Hepatocyte (in vitro differentiated cells): ENCODE results near the gene EIF1B. TPM values are rescaled to one million over a fixed set of nuclear protein-coding genes. Genes with fewer than 3 reads are reported as not detected.

Source experiments
- DNase-seq: peaks from one replicate; pipeline ENCODE4 v3.0.0-alpha.2; 2016; ENCODE audit warnings: low spot score
- H2AFZ ChIP-seq: fragments of 200-600 bp; sonication (generic); 2 replicates; pipeline ENCODE4 v1.6.0; 2016; ENCODE audit warnings: antibody characterized with exemption, mild to moderate bottlenecking
- H3K27ac ChIP-seq: fragments of 200-600 bp; sonication (generic); 2 replicates; pipeline ENCODE4 v1.5.1; 2016; ENCODE audit warnings: mild to moderate bottlenecking
- H3K27me3 ChIP-seq: fragments of 200-600 bp; sonication (generic); 2 replicates; pipeline ENCODE4 v1.6.1; 2016
- H3K36me3 ChIP-seq: fragments of 200-600 bp; sonication (generic); replicated peaks from 2 replicates; pipeline ENCODE4 v1.5.1; 2016; ENCODE audit warnings: low read depth; ENCODE audit not compliant: insufficient read depth
- H3K4me1 ChIP-seq: fragments of 200-600 bp; sonication (generic); 2 replicates; pipeline ENCODE4 v1.5.1; 2016; ENCODE audit warnings: mild to moderate bottlenecking, moderate library complexity; ENCODE audit not compliant: insufficient read depth
- H3K4me2 ChIP-seq: fragments of 200-600 bp; sonication (generic); 2 replicates; pipeline ENCODE4 v1.6.0; 2016
- H3K4me3 ChIP-seq: fragments of 200-600 bp; sonication (generic); 2 replicates; pipeline ENCODE4 v1.5.1; 2016; ENCODE audit warnings: mild to moderate bottlenecking
- H3K79me2 ChIP-seq: fragments of 200-600 bp; sonication (generic); 2 replicates; pipeline ENCODE4 v1.6.0; 2017; ENCODE audit warnings: mild to moderate bottlenecking
- H3K9me2 ChIP-seq: fragments of 200-600 bp; sonication (generic); replicated peaks from 2 replicates; pipeline ENCODE4 v1.6.0; 2017; ENCODE audit warnings: mild to moderate bottlenecking; ENCODE audit not compliant: insufficient read depth
- H3K9me3 ChIP-seq: fragments of 200-600 bp; sonication (generic); 2 replicates; pipeline ENCODE4 v1.5.1; 2016; ENCODE audit warnings: low read depth, mild to moderate bottlenecking
- H4K20me1 ChIP-seq: fragments of 200-600 bp; sonication (generic); 2 replicates; pipeline ENCODE4 v1.6.0; 2016; ENCODE audit warnings: mild to moderate bottlenecking; ENCODE audit not compliant: insufficient read depth, poor library complexity, severe bottlenecking
- CTCF ChIP-seq: fragments of 200-600 bp; sonication (generic); IDR thresholded peaks from 2 replicates; pipeline ENCODE4 v1.5.1; 2016; ENCODE audit warnings: antibody characterized with exemption, mild to moderate bottlenecking; ENCODE audit not compliant: poor library complexity
- EZH2 ChIP-seq: fragments of 200-600 bp; sonication (generic); IDR thresholded peaks from 2 replicates; pipeline ENCODE4 v1.6.1; 2016; ENCODE audit warnings: antibody characterized with exemption, mild to moderate bottlenecking, borderline replicate concordance
- EZH2phosphoT487 ChIP-seq: fragments of 200-600 bp; sonication (generic); IDR thresholded peaks from one replicate; pipeline ENCODE4 v1.6.1; 2018; ENCODE audit warnings: antibody characterized with exemption, mild to moderate bottlenecking, low read depth, moderate library complexity; ENCODE audit not compliant: unreplicated experiment, severe bottlenecking
- WGBS: methylation state at CpG from one replicate; pipeline ENCODE4 v1.1.6; 2016; ENCODE audit warnings: low lambda C conversion rate; ENCODE audit errors: missing lambda C conversion rate; 5-methylcytosine and 5-hydroxymethylcytosine counted together
- polyA plus RNA-seq: library from polyadenylated mRNA; unstranded; fragments of >200 nt; fragmentation: Nextera tagmentation; extraction: Ambion mirVana; gene quantifications from 2 replicates; pipeline ENCODE4 v1.2.1, GENCODE V29; 2016
- total RNA-seq: library from RNA; depleted of rRNA; stranded (reverse); fragments of >200 nt; gene quantifications from 2 replicates; pipeline ENCODE4 v1.2.3, GENCODE V29; 2014

Gene EIF1B
- total and polyA plus RNA-seq, 2 experiments from 2014 or later = 42.2 to 153 TPM

GRCh38 chr3:40321818-40322217, 12.3 kb downstream of the EIF1B start:
- TF ChIP-seq CTCF (no peak), EZH2 (no peak), EZH2phosphoT487 (no peak)
- Histone ChIP-seq H3K79me2 (no peaks in the 10 kb centered on the region), H3K27ac (no peak overlapping the region), H4K20me1 (no peaks in the 10 kb centered on the region), H3K4me1 (no peaks in the 10 kb centered on the region), H3K9me3 (no peaks in the 10 kb centered on the region), H3K27me3 (no peaks in the 10 kb centered on the region), H3K36me3 (no peaks in the 10 kb centered on the region), H2AFZ (no peak overlapping the region), H3K4me3 (no peak overlapping the region), H3K4me2 (no peak overlapping the region), H3K9me2 (no peaks in the 10 kb centered on the region)
- WGBS = 95% methylated on average over 2 of the region's 2 CpGs
- no peak for DNase-seq

GRCh38 chr3:40323946-40324345, 14.4 kb downstream of the EIF1B start:
- H3K79me2 ChIP-seq = no peaks in the 10 kb centered on the region
- no peak for TF ChIP-seq CTCF
- TF ChIP-seq EZH2 = no peak
- no peak for TF ChIP-seq EZH2phosphoT487

GRCh38 chr3:40324621-40325020, 15.1 kb downstream of the EIF1B start:
- no peaks in the 10 kb centered on the region for H3K9me2 ChIP-seq
- WGBS = 88% methylated on average over 4 of the region's 4 CpGs
- no peaks in the 10 kb centered on the region for H3K27me3 ChIP-seq
- H3K4me2 ChIP-seq = no peak overlapping the region
- no peaks in the 10 kb centered on the region for H4K20me1 ChIP-seq
- no peaks in the 10 kb centered on the region for H3K9me3 ChIP-seq
- H3K4me1 ChIP-seq = no peaks in the 10 kb centered on the region
- H3K4me3 ChIP-seq = no peak overlapping the region
- H3K27ac ChIP-seq = no peak overlapping the region
- TF ChIP-seq CTCF (no peak), EZH2phosphoT487 (no peak), EZH2 (no peak)
- H3K79me2 ChIP-seq = no peaks in the 10 kb centered on the region
- no peaks in the 10 kb centered on the region for H3K36me3 ChIP-seq
- no peak overlapping the region for H2AFZ ChIP-seq
- DNase-seq = no peak

More at GRCh38 chr3:40323946-40324345, 14.4 kb downstream of the EIF1B start:
- Histone ChIP-seq H3K4me1 (no peaks in the 10 kb centered on the region), H3K4me3 (no peak overlapping the region), H3K9me3 (no peaks in the 10 kb centered on the region), H3K27ac (no peak overlapping the region), H3K36me3 (no peaks in the 10 kb centered on the region), H3K9me2 (no peaks in the 10 kb centered on the region), H2AFZ (no peak overlapping the region), H3K27me3 (no peaks in the 10 kb centered on the region), H4K20me1 (no peaks in the 10 kb centered on the region), H3K4me2 (no peak overlapping the region)
- WGBS = 58% methylated on average over 5 of the region's 5 CpGs
- DNase-seq = no peak

- TF ChIP-seq EZH2phosphoT487 (no peak), EZH2 (no peak), CTCF (no peak)
- Histone ChIP-seq H3K27me3 (no peaks in the 10 kb centered on the region), H3K79me2 (no peaks in the 10 kb centered on the region), H2AFZ (no peak overlapping the region), H3K27ac (no peak overlapping the region), H3K4me3 (no peak overlapping the region), H3K4me1 (no peaks in the 10 kb centered on the region), H3K9me2 (no peaks in the 10 kb centered on the region), H3K9me3 (no peaks in the 10 kb centered on the region), H3K4me2 (no peak overlapping the region), H3K36me3 (no peaks in the 10 kb centered on the region), H4K20me1 (no peaks in the 10 kb centered on the region)
- no peak for DNase-seq
Observed at GRCh38 chr3:40325465-40325864, 16.0 kb downstream of the EIF1B start.
